ENCODE measurements around the gene KCNT2.
"Not testable (repeated sequence)": the region's sequence is repeated elsewhere in the genome, so short reads cannot be mapped to it uniquely, and the experiment has no call there.

KCNT2 gene
- total RNA-seq = 0 reads per million in 4 experiments

GRCh38 chr1:196608390-196609369 is at the start of gene KCNT2:
Gene KCNT2 (minus strand): TSS chr1:196608440. CDS start chr1:196608309, 131 bp downstream.
- DNase-seq = no peak

DNA sequence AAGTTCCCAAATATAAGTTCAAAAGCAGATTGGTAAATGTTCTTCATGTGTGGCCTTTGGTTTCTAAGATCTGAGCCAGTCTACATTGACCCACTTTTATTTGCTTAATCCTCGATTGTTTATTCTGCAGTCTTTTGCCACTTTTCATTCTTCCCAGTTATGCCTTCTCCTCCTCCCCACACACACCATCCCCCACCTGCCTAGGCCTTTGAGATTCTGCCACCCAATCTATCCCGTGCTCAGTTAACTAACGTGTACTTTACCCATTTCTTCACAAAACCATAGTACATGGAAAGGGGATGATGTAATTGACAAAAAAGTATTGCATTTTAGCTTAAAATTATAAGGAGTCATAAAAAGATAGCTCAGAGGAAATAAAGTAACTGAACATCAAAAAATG is 47.3 kb upstream of the KCNT2 start:
- DNase-seq = no peak

DNA sequence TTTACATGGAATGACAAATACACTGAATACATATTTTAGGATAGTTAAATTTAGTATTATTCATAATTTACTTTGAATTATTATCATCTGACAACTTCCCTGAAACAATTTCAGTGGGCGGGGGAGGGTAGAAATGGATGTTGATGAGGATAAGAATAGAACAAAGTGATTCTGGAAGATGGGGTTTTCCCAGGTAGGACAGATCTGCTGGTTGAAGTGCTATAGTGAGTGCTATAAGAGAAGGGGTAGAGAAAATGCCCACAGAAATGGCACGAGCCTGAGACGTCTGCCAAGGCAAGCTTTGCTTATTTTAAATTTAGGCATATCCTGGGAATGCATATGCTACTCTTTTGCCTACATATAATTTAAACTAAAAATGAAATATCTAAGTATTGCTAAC is 46.8 kb upstream of the KCNT2 start:
- no peak for DNase-seq

GRCh38 chr1:196654271-196654670 is 46.0 kb upstream of the KCNT2 start:
- no peak for DNase-seq

- DNase-seq = no peak
Observed at GRCh38 chr1:196651637-196652215, 43.5 kb upstream of the KCNT2 start, which contains the start of gene CFH. Gene CFH (plus strand): TSS chr1:196652043. CDS start chr1:196652118, 75 bp downstream.

DNA sequence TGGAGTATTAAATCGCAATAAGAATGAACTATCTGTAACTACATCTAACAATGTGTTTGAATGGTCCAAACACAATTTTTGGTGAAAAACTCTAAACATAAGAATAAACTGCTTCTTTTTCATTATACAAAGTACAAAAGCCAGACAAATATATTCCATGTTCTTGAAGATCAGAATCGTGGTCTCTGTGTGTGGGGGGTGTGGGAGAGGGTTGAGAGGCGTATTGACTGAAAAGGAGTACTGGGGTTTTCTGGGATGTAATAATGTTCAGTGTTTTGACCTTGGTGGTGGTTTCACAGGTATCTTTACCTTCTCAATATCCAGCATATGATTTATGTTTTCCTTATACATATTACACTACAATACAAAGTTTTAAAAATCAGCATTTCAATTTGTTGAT is 42.8 kb upstream of the KCNT2 start:
- no peak for DNase-seq

DNA sequence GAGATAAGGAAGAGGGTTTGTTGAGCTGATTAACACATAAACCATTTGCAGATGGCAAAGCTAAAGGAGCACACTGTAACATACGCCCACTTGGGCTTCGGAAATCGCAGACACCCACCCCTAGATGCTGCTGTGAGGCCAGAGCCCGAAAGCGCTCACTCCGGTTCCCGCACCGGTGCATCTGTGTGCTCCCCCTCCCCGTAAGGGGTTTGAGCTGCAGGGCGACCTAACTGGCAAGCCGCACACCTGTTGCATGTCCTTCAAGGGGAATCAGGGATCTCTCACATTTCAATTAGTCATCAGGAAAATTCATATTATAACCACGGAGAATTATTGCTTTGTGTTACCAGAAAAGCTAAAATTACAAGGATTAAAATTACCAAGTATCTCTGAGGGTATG is 42.2 kb upstream of the KCNT2 start:
- DNase-seq = no peak

GRCh38 chr1:196649990-196650389 is 41.8 kb upstream of the KCNT2 start:
- DNase-seq = no peak

GRCh38 chr1:196640976-196641375 is 32.7 kb upstream of the KCNT2 start:
- no peak for DNase-seq

- not testable (repeated sequence) for DNase-seq
Observed at GRCh38 chr1:196639291-196639690, 31.1 kb upstream of the KCNT2 start.

DNA sequence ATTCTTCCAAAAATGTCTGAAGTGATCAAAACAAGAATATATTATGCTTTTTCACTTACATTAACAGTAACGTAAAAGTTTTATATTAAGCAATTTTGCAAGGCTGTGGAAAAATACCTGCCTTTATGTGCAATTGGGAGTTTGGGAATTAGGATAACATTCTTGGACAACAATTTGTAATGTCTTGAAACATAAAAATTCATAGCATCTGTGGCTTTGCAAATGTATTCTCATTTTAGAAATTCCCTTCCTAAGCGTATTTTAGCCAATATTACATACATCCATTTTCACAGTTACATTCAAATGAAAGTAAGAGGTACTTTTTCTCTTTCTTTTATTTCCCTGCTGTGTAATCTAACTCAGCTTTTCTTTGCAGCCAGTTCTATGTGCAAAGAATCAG is 30.2 kb upstream of the KCNT2 start:
- DNase-seq = no peak

- no peak for DNase-seq
Observed at GRCh38 chr1:196637606-196638005, 29.4 kb upstream of the KCNT2 start.

GRCh38 chr1:196628838-196629237 is 20.6 kb upstream of the KCNT2 start:
- no peak for DNase-seq

- DNase-seq = no peak
Observed at GRCh38 chr1:196623079-196623478, 14.8 kb upstream of the KCNT2 start.

DNA sequence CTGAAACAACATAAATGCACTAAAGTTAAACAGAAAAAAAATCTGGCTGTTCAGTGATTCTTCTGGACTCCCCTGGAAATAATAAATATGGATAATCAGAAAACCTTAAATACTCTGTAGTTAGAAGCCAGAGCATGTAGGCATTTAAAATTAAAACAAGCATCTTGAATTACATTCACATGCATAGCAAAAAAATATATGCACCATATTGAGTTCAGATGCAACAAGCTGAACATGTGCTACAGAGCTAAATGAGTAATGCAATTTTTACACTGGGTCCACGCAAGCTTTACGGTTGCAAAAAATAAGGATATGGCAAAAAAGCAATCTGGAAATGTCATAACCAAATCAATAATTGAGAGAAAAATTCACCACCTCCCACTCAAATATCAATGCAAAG is 11.5 kb upstream of the KCNT2 start:
- no peak for DNase-seq

GRCh38 chr1:196611873-196612272 is 3.6 kb upstream of the KCNT2 start:
- no peak for DNase-seq

DNA sequence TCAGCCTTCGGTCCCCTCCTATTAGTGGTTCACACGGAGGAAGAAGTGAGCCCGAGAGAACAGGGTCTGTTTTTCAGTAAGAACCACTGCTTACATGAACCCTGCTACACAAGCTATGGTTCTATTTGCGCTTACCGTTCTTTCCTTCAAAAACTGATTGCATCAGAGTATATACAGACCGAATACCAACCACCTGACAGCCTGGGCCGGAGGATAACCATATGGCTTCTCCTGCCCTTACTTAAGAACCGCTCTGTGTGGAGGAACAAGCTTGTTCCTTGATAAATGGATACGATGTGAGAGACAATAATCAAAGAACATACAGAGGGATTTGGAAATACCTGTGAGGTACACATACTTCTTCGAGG is 1.1 kb upstream of the KCNT2 start:
- no peak for DNase-seq

DNA sequence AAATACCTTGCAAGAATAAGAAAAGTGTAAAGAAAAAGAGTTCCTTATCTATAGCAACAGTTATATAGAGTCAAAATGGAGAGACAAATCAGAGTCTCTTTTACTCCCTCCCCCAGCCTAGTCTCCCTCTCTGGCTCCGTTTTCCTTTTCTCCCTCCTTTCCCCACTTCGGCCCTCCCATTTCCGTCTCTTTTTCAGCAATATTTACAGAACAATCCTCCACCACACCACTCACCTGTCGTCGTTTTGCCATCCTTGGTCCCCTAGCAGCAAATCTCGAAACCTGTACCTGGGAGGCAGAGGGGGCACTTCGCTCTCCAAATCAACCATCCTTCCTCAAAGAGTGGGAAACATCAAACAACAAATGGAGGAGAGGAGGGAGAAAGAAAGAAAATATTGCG is 259 bp downstream of the KCNT2 start:
- DNase-seq = no peak

DNA sequence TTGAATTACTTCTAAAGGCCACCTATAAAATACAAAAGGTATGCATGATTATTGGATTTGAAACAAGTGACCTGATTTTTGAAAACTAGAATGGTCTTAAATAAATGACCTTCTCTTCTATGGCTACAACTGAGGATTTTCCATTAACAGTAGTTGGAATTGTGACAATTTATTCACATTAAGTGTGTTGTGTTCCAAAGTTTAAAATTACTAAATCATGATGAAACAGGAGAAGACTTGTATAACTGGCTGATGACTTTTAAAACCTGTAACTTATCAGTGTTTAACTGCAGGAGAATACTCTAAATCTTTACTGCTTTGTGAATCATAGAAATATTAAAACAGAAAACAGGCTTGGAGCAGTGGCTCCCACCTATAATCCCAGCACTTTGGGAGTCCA is 4.6 kb downstream of the KCNT2 start:
- no peak for DNase-seq

GRCh38 chr1:196598942-196599748 is 9.1 kb downstream of the KCNT2 start:
- no peak for DNase-seq

DNA sequence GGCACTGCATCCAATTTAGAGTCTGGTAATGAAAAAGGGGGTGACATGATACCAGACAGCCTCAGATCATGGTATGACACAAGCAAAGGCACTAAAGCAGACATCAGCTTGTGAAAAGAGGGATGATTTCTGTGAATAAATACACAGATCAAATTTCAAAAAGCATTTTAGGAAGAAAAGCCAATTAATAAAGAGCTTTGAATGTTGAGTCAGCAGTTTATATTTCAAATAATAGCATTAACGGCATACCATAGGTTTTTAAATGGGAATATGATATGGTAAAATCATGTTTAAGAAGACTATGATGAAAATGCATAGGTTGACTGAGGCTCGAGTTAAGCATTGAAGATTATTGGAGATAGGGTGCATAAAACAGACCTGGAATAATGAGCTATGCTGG is 13.5 kb downstream of the KCNT2 start:
- no peak for DNase-seq

GRCh38 chr1:196593955-196594354 is 14.3 kb downstream of the KCNT2 start:
- no peak for DNase-seq

DNA sequence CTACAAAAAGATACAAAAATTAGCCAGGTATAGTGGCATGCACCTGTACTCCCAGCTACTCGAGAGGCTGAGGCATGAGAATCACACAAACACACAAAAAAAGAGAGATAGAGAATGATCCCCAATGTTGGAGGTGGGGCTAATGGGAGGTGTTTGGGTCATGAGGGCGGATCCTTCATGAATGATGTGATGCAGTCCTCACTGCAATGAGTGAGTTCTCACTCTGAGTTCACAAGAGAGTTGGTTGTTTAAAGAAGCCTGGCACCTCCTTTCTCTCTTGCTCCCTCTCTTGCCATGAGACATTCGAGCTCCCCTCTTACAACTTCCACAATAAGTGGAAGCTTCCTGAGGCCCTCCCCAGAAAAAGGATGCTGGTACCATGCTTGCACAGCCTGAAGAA is 17.3 kb downstream of the KCNT2 start:
- DNase-seq = no peak
